H1 (cell line): ENCODE data around the gene ABI2. TPM values are rescaled to one million over a fixed set of nuclear protein-coding genes. Genes with fewer than 3 reads are reported as not detected.

Experiments
- CTCF ChIA-PET: fragments of 300-600 bp; sonication (Branson Sonifier 250); formaldehyde crosslinking; loops from one replicate; lab custom pipeline; 2021; ENCODE audit not compliant: partially characterized antibody; lab: Charles Lee
- POLR2A ChIA-PET: fragments of 300-600 bp; sonication (Branson Sonifier 250); formaldehyde crosslinking; loops from one replicate; lab custom pipeline; 2021; ENCODE audit warnings: inconsistent platforms; ENCODE audit not compliant: partially characterized antibody; lab: Charles Lee
- DNase-seq, 2 experiments: peaks; one replicate each; pipeline versions ENCODE4 v3.0.0 to v3.0.0-alpha.2; 2010 to 2022; ENCODE audit warnings: low spot score in 2 of 2, low read depth in 1 of 2, mixed read lengths in 1 of 2
- FAIRE-seq: peaks from 2 replicates; lab custom pipeline; 2011; peaks lifted over from hg19 to GRCh38; lab: Jason Lieb, UNC
- H2AFZ ChIP-seq: 2 replicates; pipeline ENCODE4 v1.8.1; 2012; ENCODE audit warnings: low read length, inconsistent platforms
- H2AK5ac ChIP-seq: 2 replicates; pipeline ENCODE4 v1.6.1; 2013; ENCODE audit warnings: low read depth, low read length
- H2BK120ac ChIP-seq: replicated peaks from 2 replicates; pipeline ENCODE3; 2013; ENCODE audit warnings: low read depth, low read length, inconsistent platforms
- H2BK12ac ChIP-seq: 2 replicates; pipeline ENCODE4 v1.6.1; 2013; ENCODE audit warnings: low read depth, low read length
- H2BK15ac ChIP-seq: 2 replicates; pipeline ENCODE4 v1.6.1; 2013; ENCODE audit warnings: low read length
- H2BK20ac ChIP-seq: 2 replicates; pipeline ENCODE4 v1.6.1; 2013; ENCODE audit warnings: low read length
- H2BK5ac ChIP-seq: 2 replicates; pipeline ENCODE4 v1.6.1; 2013; ENCODE audit warnings: low read depth, low read length
- H3K14ac ChIP-seq: 2 replicates; pipeline ENCODE4 v1.6.1; 2013; ENCODE audit warnings: inconsistent platforms; ENCODE audit not compliant: insufficient read length
- H3K18ac ChIP-seq: 2 replicates; pipeline ENCODE4 v1.6.1; 2013; ENCODE audit warnings: low read length; ENCODE audit errors: extremely low read depth
- H3K23ac ChIP-seq: 2 replicates; pipeline ENCODE4 v1.6.1; 2013; ENCODE audit warnings: inconsistent platforms; ENCODE audit not compliant: insufficient read length
- H3K23me2 ChIP-seq: 2 replicates; pipeline ENCODE4 v1.6.1; 2013; ENCODE audit warnings: low read depth, low read length
- H3K27ac ChIP-seq: 2 replicates; pipeline ENCODE4 v1.6.1; 2011; ENCODE audit warnings: low read depth, low read length, inconsistent platforms
- H3K27me3 ChIP-seq, 4 experiments: replicated peaks in 1 of 4; 1 replicate in 1 of 4; 2 replicates in 3 of 4; pipeline versions ENCODE4 v1.6.1 to v1.8.1; 2011 to 2013; ENCODE audit warnings: low read length in 3 of 4, mild to moderate bottlenecking in 3 of 4, inconsistent platforms in 2 of 4, mixed read lengths in 2 of 4, moderate library complexity in 1 of 4; ENCODE audit not compliant: control insufficient read depth in 3 of 4, insufficient read depth in 3 of 4; ENCODE audit errors: extremely low read depth in 1 of 4
- H3K36me3 ChIP-seq, 4 experiments: 2 replicates each; pipeline versions ENCODE4 v1.6.1 to v1.8.1; 2011 to 2013; ENCODE audit warnings: mild to moderate bottlenecking in 4 of 4, low read length in 3 of 4, moderate library complexity in 2 of 4, control low read depth in 1 of 4, inconsistent platforms in 1 of 4; ENCODE audit not compliant: insufficient read depth in 4 of 4, control insufficient read depth in 2 of 4
- H3K4ac ChIP-seq: replicated peaks from 2 replicates; pipeline ENCODE3; 2013; ENCODE audit warnings: low read length, low read depth, mixed read lengths, inconsistent platforms; ENCODE audit not compliant: insufficient read length
- H3K4me1 ChIP-seq, 4 experiments: replicated peaks in 1 of 4; 1 replicate in 1 of 4; 2 replicates in 3 of 4; pipeline versions ENCODE4 v1.6.1 to v1.8.1; 2011 to 2013; ENCODE audit warnings: low read length in 3 of 4, inconsistent platforms in 2 of 4, mixed read lengths in 1 of 4; ENCODE audit not compliant: insufficient read depth in 4 of 4, control insufficient read depth in 3 of 4
- H3K4me2 ChIP-seq, 2 experiments: 2 replicates each; pipeline versions ENCODE4 v1.6.1 to v1.8.1; 2011 to 2013; ENCODE audit warnings: low read depth in 2 of 2, low read length in 2 of 2, control low read depth in 1 of 2, inconsistent platforms in 1 of 2, mild to moderate bottlenecking in 1 of 2; ENCODE audit not compliant: insufficient read depth in 1 of 2
- H3K4me3 ChIP-seq, 4 experiments: fragments of 200-600, 300-600 bp in 1 of 4; sonication (generic), shearing (Covaris generic), sonication (Bioruptor Twin) in 1 of 4; 2 replicates each; pipeline versions ENCODE4 v1.5.1 to v1.8.1; 2011 to 2016; ENCODE audit warnings: low read length in 4 of 4, low read depth in 3 of 4, control low read depth in 2 of 4, inconsistent platforms in 2 of 4, mild to moderate bottlenecking in 2 of 4, mixed read lengths in 1 of 4, moderate library complexity in 1 of 4; ENCODE audit not compliant: insufficient read depth in 2 of 4; ENCODE audit errors: extremely low read depth in 1 of 4
- H3K56ac ChIP-seq: replicated peaks from 2 replicates; pipeline ENCODE3; 2013; ENCODE audit warnings: low read depth, mild to moderate bottlenecking, mixed read lengths, low read length, inconsistent platforms; ENCODE audit not compliant: insufficient read length
- H3K79me1 ChIP-seq: 2 replicates; pipeline ENCODE4 v1.6.1; 2013; ENCODE audit warnings: low read depth, low read length, control low read depth
- H3K79me2 ChIP-seq, 2 experiments: 2 replicates each; pipeline versions ENCODE4 v1.6.1 to v1.8.1; 2012 to 2013; ENCODE audit warnings: low read length in 2 of 2, mild to moderate bottlenecking in 2 of 2, inconsistent platforms in 1 of 2; ENCODE audit not compliant: insufficient read depth in 2 of 2, control insufficient read depth in 1 of 2
- H3K9ac ChIP-seq, 4 experiments: replicated peaks in 1 of 4; 1 replicate in 1 of 4; 2 replicates in 3 of 4; pipeline versions ENCODE4 v1.6.1 to v1.8.1; 2011 to 2013; ENCODE audit warnings: low read depth in 3 of 4, low read length in 3 of 4, control low read depth in 2 of 4, mild to moderate bottlenecking in 2 of 4, moderate library complexity in 2 of 4, inconsistent platforms in 1 of 4; ENCODE audit errors: extremely low read depth in 1 of 4
- H3K9me3 ChIP-seq, 2 experiments: 2 replicates each; pipeline versions ENCODE4 v1.6.1 to v1.8.1; 2012 to 2013; ENCODE audit warnings: mild to moderate bottlenecking in 2 of 2, moderate library complexity in 2 of 2, control low read depth in 1 of 2, inconsistent platforms in 1 of 2, low read depth in 1 of 2, low read length in 1 of 2, mixed read lengths in 1 of 2; ENCODE audit not compliant: insufficient read depth in 2 of 2
- H4K20me1 ChIP-seq, 2 experiments: replicated peaks in 1 of 2; 2 replicates each; pipeline versions ENCODE3 to v1.8.1; 2011 to 2013; ENCODE audit warnings: inconsistent platforms in 2 of 2, low read length in 2 of 2, mild to moderate bottlenecking in 1 of 2; ENCODE audit not compliant: insufficient read depth in 2 of 2, control insufficient read depth in 1 of 2
- H4K5ac ChIP-seq: 2 replicates; pipeline ENCODE4 v1.6.1; 2013; ENCODE audit warnings: low read length, low read depth, mixed read lengths, inconsistent platforms; ENCODE audit not compliant: insufficient read length
- H4K8ac ChIP-seq: 2 replicates; pipeline ENCODE4 v1.8.0; 2013; ENCODE audit warnings: mild to moderate bottlenecking, moderate library complexity, low read length, inconsistent platforms; ENCODE audit not compliant: insufficient read depth; ENCODE audit errors: extremely low read depth
- H4K91ac ChIP-seq: replicated peaks from 2 replicates; pipeline ENCODE3; 2013; ENCODE audit warnings: low read length, mixed read lengths, inconsistent platforms; ENCODE audit not compliant: insufficient read length
- CHD1 ChIP-seq: IDR thresholded peaks from 2 replicates; pipeline ENCODE4 v1.6.1; 2012; ENCODE audit warnings: low read depth, low read length, improper control_type of control experiment
- KDM1A ChIP-seq: fragments of 200-600, 300-600 bp; sonication (generic); IDR thresholded peaks from 2 replicates; pipeline ENCODE4 v1.7.1; 2016; ENCODE audit warnings: mild to moderate bottlenecking, low read length, borderline replicate concordance
- KDM5A ChIP-seq: fragments of 200-600 bp; IDR thresholded peaks from 2 replicates; pipeline ENCODE4 v1.7.1; 2012; ENCODE audit warnings: mild to moderate bottlenecking, low read length, inconsistent platforms, mixed read lengths
- NANOG ChIP-seq: IDR thresholded peaks from 2 replicates; pipeline ENCODE4 v1.6.1; 2011; ENCODE audit warnings: low read length, low read depth, mild to moderate bottlenecking, inconsistent platforms; ENCODE audit not compliant: insufficient read depth, poor library complexity, severe bottlenecking
- PHF8 ChIP-seq: fragments of 200-600 bp; sonication (generic); conservative IDR thresholded peaks from 2 replicates; pipeline ENCODE4 v1.7.1; 2012; ENCODE audit warnings: low read depth, mild to moderate bottlenecking, inconsistent platforms, low read length, moderate library complexity
- SIRT6 ChIP-seq: IDR thresholded peaks from one replicate; pipeline ENCODE4 v1.7.1; 2012; ENCODE audit warnings: low read length, inconsistent platforms
- SP4 ChIP-seq: IDR thresholded peaks from 2 replicates; pipeline ENCODE4 v1.6.1; 2012; ENCODE audit warnings: low read length, inconsistent platforms
- SRF ChIP-seq: IDR thresholded peaks from 2 replicates; pipeline ENCODE4 v1.6.1; 2011; ENCODE audit warnings: mild to moderate bottlenecking, low read depth, low read length, moderate library complexity
- TAF7 ChIP-seq: optimal IDR thresholded peaks from 2 replicates; pipeline ENCODE3; 2011; ENCODE audit warnings: low read depth, mild to moderate bottlenecking, inconsistent platforms, low read length, moderate library complexity, borderline replicate concordance
- TCF12 ChIP-seq: IDR thresholded peaks from 2 replicates; pipeline ENCODE4 v1.6.1; 2011; ENCODE audit warnings: low read depth, mild to moderate bottlenecking, low read length
- polyA plus RNA-seq, 7 experiments: library from polyadenylated mRNA; depleted of rRNA in 3 of 7; stranded (reverse) in 5 of 7; unstranded in 2 of 7; fragments of >200 nt in 5 of 7; fragments of 200-250 nt in 2 of 7; gene quantifications; 1 replicate in 5 of 7; 2 replicates in 1 of 7; 4 replicates in 1 of 7; pipeline versions ENCODE4 v1.2.1 to v1.2.3, GENCODE V29; 2011 to 2013; ENCODE audit warnings: missing spikeins in 2 of 7, mixed read lengths in 2 of 7
- total RNA-seq: library from RNA; stranded (reverse); fragmentation: NEBNext Ultra II Directional; extraction: Animal tissue kit (Norgen Biotek cat#: 25700); gene quantifications from 2 replicates; pipeline ENCODE4 v1.2.1, GENCODE V29; 2021
- TF ChIP-seq, protein P1 (sequence below): IDR thresholded peaks from 2 replicates; pipeline ENCODE4 v1.6.1; 2012; ENCODE audit warnings: inconsistent platforms

ABI2 gene
- total and polyA plus RNA-seq, 2 of the 8 experiments (the other 6 are each of a cell fraction or from before 2014, with no cell fraction given) = 62.3 to 118 TPM

DNA sequence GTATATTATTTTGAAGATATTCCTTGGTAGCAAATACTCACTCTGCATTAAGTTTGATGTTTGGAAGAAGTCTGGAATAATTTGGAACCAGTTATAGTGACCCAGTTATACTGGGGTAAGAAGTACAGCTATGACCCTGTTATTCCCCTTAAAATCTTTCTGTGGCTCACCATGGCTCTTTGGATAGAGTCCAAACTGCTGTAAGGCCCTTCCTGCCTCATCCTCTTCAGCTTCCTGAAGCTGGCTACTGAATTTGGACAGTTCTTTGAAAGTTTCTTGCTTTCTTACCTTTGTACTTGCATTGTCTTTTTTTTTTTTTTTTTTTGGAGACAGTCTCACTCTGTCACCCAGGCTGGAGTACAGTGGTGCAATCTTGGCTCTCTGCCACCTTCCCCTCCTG lies 85.6 kb downstream of the ABI2 start:
- Histone ChIP-seq H3K27me3 (no peaks in the 10 kb centered on the region), H3K4me1 (no peaks in the 10 kb centered on the region), H3K79me2 (no peaks in the 10 kb centered on the region), H2BK5ac (no peak overlapping the region), H3K4me2 (no peak overlapping the region), H3K4ac (no peak overlapping the region), H3K18ac (no peak overlapping the region), H3K79me1 (no peaks in the 10 kb centered on the region), H3K9ac (no peak overlapping the region), H4K8ac (no peak overlapping the region), H2BK120ac (no peak overlapping the region), H4K20me1 (no peaks in the 10 kb centered on the region), H3K27ac (no peak overlapping the region), H3K56ac (no peak overlapping the region), H2AFZ (no peak overlapping the region), H3K4me3 (no peak overlapping the region), H4K91ac (no peak overlapping the region), H2AK5ac (no peak overlapping the region), H2BK20ac (no peak overlapping the region), H2BK12ac (no peak overlapping the region), H3K23me2 (no peaks in the 10 kb centered on the region), H3K23ac (no peak overlapping the region), H3K9me3 (no peaks in the 10 kb centered on the region), H2BK15ac (no peak overlapping the region), H3K14ac (no peak overlapping the region), H4K5ac (no peak overlapping the region), H3K36me3 (peaks cover 8 to 45% (median 34%) of the 10 kb centered on the region in 4 experiments)
- no peak for DNase-seq
- POLR2A ChIA-PET = no interaction called here
- no peak for FAIRE-seq
- CTCF ChIA-PET = interaction anchor here (1.2 to 1.4 kb wide), 2 partner anchors 13 to 26 kb away, joined by 3 read pairs; no protein-coding TSS in a partner anchor
- TF ChIP-seq KDM5A (no peak), SIRT6 (no peak), KDM1A (no peak), TAF7 (no peak), CHD1 (no peak), SP4 (no peak), PHF8 (no peak), TCF12 (no peak), SRF (no peak), NANOG (no peak)
- TF ChIP-seq, protein P1, sequence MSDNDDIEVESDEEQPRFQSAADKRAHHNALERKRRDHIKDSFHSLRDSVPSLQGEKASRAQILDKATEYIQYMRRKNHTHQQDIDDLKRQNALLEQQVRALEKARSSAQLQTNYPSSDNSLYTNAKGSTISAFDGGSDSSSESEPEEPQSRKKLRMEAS = no peak
